Measurements from ENCODE around the gene SOX21.

- TF ChIP-seq CTCF (IDR thresholded peaks at IDR 0.05), result no peak
- TF ChIP-seq POLR2A (IDR thresholded peaks at IDR 0.05), result no peak
- no peak for TF ChIP-seq POLR2AphosphoS5 (IDR thresholded peaks at IDR 0.05)
- TF ChIP-seq EP300 (IDR thresholded peaks at IDR 0.05; ENCODE audit: low read depth), result no peak
These were observed 5.4 kb downstream of the SOX21 start for GRCh38 chr13:94706843-94707399.
